Posterior cingulate gyrus (tissue), 11 donors: ENCODE measurements around the gene NAALADL2.
A peak's percentile ranks its signal among the peaks of the same experiment; 100 is the strongest.
"Not testable (repeated sequence)": the region's sequence is repeated elsewhere in the genome, so short reads cannot be mapped to it uniquely, and the experiment has no call there.

Experiments used
- DNase-seq, 10 donors: peaks; one replicate each; pipeline versions ENCODE4 v3.0.0 to v3.0.0-alpha.2; 2020 to 2021; ENCODE audit warnings: mixed read lengths in 3 of 10
- intact Hi-C: fragments of 100-400 bp; cut with DNase I; formaldehyde crosslinking; loops from one replicate; pipeline ENCODE4 v1.15.1; 2023

NAALADL2 gene

GRCh38 chr3:175246766-175247165 is 387.6 kb downstream of the NAALADL2 start:
- intact Hi-C loops, result no loop called here
- no peak for DNase-seq

GRCh38 chr3:175247629-175248028 is 388.5 kb downstream of the NAALADL2 start:
- DNase-seq, result no peak
- intact Hi-C loops, result no loop called here

GRCh38 chr3:175248832-175249231 is 389.7 kb downstream of the NAALADL2 start:
- DNase-seq, result no peak
- intact Hi-C loops, result no loop called here

- DNase-seq, result no peak
These were observed 396.6 kb downstream of the NAALADL2 start for GRCh38 chr3:175255698-175256097.

GRCh38 chr3:175257123-175257522 is 398.0 kb downstream of the NAALADL2 start:
- DNase-seq, result no peak
- intact Hi-C loops, result no loop called here

More at GRCh38 chr3:175255698-175256097, 396.6 kb downstream of the NAALADL2 start:
- intact Hi-C loops, result no loop called here

- intact Hi-C loops, result no loop called here
- DNase-seq, result no peak
These were observed 399.6 kb downstream of the NAALADL2 start for GRCh38 chr3:175258763-175259162.

GRCh38 chr3:175260145-175260794 is 401.1 kb downstream of the NAALADL2 start:
- DNase-seq, result no peak
- intact Hi-C loops, result no loop called here

GRCh38 chr3:175266478-175266877 is 407.3 kb downstream of the NAALADL2 start:
- intact Hi-C loops, result no loop called here
- no peak for DNase-seq

GRCh38 chr3:175267121-175267531 is 408.0 kb downstream of the NAALADL2 start:
- intact Hi-C loops, result no loop called here
- no peak for DNase-seq

- no peak for DNase-seq
- intact Hi-C loops, result no loop called here
These were observed 408.4 kb downstream of the NAALADL2 start for GRCh38 chr3:175267561-175267960.

GRCh38 chr3:175269394-175269793 is 410.3 kb downstream of the NAALADL2 start:
- DNase-seq, result no peak
- intact Hi-C loops, result no loop called here

GRCh38 chr3:175270198-175270837 is 411.2 kb downstream of the NAALADL2 start:
- no peak for DNase-seq
- intact Hi-C loops, result no loop called here

- intact Hi-C loops, result no loop called here
- no peak for DNase-seq
These were observed 411.7 kb downstream of the NAALADL2 start for GRCh38 chr3:175270866-175271265.

- peak in 2 of 10 donors; percentile 62 to 65 for DNase-seq
- intact Hi-C loops, result not testable (repeated sequence)
These were observed 412.3 kb downstream of the NAALADL2 start for GRCh38 chr3:175271465-175271864.

- no peak for DNase-seq
- intact Hi-C loops, result no loop called here
These were observed 413.3 kb downstream of the NAALADL2 start for GRCh38 chr3:175272392-175272791.

GRCh38 chr3:175273573-175273972 is 414.4 kb downstream of the NAALADL2 start:
- intact Hi-C loops, result no loop called here
- DNase-seq, result no peak

GRCh38 chr3:175274056-175274455 is 414.9 kb downstream of the NAALADL2 start:
- DNase-seq, result no peak
- intact Hi-C loops, result no loop called here

GRCh38 chr3:175274474-175275218 is 415.5 kb downstream of the NAALADL2 start:
- intact Hi-C loops, result no loop called here
- DNase-seq, result no peak

GRCh38 chr3:175278680-175279079 is 419.5 kb downstream of the NAALADL2 start:
- no peak for DNase-seq
- intact Hi-C loops, result no loop called here

- intact Hi-C loops, result no loop called here
- no peak for DNase-seq
These were observed 420.3 kb downstream of the NAALADL2 start for GRCh38 chr3:175279457-175279856.

GRCh38 chr3:175279911-175280310 is 420.8 kb downstream of the NAALADL2 start:
- DNase-seq, result no peak
- intact Hi-C loops, result no loop called here
